GM12892 (cell line): ENCODE measurements around the gene OSBPL10.

ENCODE experiments used
- POLR2A ChIP-seq: IDR thresholded peaks from 2 replicates; pipeline ENCODE4 v1.6.1; 2011; ENCODE audit warnings: low read depth, low read length, control low read depth
- POLR2AphosphoS5 ChIP-seq: IDR thresholded peaks from 2 replicates; pipeline ENCODE4 v1.6.1; 2011; ENCODE audit warnings: low read depth, low read length, control low read depth
- TAF1 ChIP-seq: IDR thresholded peaks from 2 replicates; pipeline ENCODE4 v1.6.1; 2011; ENCODE audit warnings: low read depth, mild to moderate bottlenecking, control low read depth, low read length, borderline replicate concordance

DNA sequence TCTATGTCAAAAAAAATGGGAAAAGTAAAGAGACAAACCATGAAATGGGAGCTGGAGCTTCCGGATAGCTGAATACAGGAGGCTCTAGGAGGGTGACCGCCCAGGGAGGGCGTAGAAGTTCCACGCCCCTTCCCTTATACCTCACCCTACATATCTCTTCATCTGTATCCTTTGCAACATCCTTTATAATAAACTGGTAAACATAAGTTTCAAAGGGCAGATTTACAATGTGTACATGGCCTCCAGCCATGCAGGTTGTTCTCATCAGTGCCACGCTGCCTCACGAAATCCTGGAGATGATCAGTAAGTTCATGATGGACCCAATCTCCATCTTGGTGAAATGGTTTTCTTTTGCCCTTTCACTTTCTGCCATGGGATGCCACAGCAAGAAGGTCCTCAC lies 121.8 kb downstream of the OSBPL10 start:
- TF ChIP-seq POLR2AphosphoS5 (no peak), POLR2A (no peak), TAF1 (no peak)
